Prostate gland (tissue), 2 donors: ENCODE data around the gene LRRC74A.

Experiments
- POLR2AphosphoS5 ChIP-seq: sonication (generic); formaldehyde crosslinking; IDR thresholded peaks from one replicate; pipeline ENCODE4 v1.6.1; 2017; ENCODE audit warnings: antibody characterized with exemption
- TF ChIP-seq, protein P1 (sequence below), 4 experiments: fragments of 200-600 bp in 2 of 4; fragments of 450-650 bp in 2 of 4; sonication (generic) in 2 of 4; IDR thresholded peaks; 1 replicate in 3 of 4; 2 replicates in 1 of 4; pipeline ENCODE4 v1.5.1; 2016 to 2019; ENCODE audit warnings: antibody characterized with exemption in 4 of 4, mild to moderate bottlenecking in 2 of 4, moderate library complexity in 2 of 4

DNA sequence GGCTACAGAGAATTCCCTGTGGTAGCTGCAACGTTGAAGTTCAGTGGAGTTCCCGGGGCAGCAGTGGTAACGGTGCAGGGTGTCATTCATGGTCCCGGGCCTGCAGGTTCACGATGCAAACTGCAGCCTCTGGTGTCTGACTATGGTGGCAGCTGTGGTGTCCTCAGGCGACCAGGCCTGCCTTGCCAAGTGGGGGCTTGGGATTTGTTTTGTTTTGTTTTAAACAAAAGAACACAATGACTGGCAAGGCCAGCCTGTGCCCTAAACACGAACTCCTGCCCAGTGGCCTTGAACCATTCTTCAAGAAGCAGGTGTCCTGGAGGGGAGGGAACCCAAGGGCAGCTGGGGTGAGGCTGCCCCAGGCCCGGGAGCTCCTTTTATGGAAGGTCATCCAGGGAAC is 48.5 kb downstream of the LRRC74A start:
- TF ChIP-seq, protein P1, sequence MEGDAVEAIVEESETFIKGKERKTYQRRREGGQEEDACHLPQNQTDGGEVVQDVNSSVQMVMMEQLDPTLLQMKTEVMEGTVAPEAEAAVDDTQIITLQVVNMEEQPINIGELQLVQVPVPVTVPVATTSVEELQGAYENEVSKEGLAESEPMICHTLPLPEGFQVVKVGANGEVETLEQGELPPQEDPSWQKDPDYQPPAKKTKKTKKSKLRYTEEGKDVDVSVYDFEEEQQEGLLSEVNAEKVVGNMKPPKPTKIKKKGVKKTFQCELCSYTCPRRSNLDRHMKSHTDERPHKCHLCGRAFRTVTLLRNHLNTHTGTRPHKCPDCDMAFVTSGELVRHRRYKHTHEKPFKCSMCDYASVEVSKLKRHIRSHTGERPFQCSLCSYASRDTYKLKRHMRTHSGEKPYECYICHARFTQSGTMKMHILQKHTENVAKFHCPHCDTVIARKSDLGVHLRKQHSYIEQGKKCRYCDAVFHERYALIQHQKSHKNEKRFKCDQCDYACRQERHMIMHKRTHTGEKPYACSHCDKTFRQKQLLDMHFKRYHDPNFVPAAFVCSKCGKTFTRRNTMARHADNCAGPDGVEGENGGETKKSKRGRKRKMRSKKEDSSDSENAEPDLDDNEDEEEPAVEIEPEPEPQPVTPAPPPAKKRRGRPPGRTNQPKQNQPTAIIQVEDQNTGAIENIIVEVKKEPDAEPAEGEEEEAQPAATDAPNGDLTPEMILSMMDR (IDR thresholded peaks at IDR 0.05) = no peak
- TF ChIP-seq POLR2AphosphoS5 = no peak
